Frontal cortex (tissue), 4 donors: ENCODE data around the gene GPR153. TPM values are rescaled to one million over a fixed set of nuclear protein-coding genes. Genes with fewer than 3 reads are reported as not detected.

ENCODE experiments used
- DNase-seq, 2 donors: peaks; one replicate each; pipeline ENCODE4 v3.0.0; 2012; ENCODE audit warnings: low spot score in 2 of 2
- FAIRE-seq: peaks from 2 replicates; lab custom pipeline; 2012; peaks lifted over from hg19 to GRCh38; lab: Jason Lieb, UNC
- total RNA-seq: library from RNA; depleted of rRNA; stranded (reverse); fragments of >200 nt; gene quantifications from one replicate; pipeline ENCODE4 v1.2.3, GENCODE V29; 2014
- donor health status: control.
- donor health status: control.
- donor health status: control.

GPR153 gene
- total RNA-seq, 1 donor from 2014 or later, result 22.0 TPM

GRCh38 chr1:6209661-6210580 lies 51.0 kb downstream of the GPR153 start:
- DNase-seq (no peak), FAIRE-seq (no peak)

DNA sequence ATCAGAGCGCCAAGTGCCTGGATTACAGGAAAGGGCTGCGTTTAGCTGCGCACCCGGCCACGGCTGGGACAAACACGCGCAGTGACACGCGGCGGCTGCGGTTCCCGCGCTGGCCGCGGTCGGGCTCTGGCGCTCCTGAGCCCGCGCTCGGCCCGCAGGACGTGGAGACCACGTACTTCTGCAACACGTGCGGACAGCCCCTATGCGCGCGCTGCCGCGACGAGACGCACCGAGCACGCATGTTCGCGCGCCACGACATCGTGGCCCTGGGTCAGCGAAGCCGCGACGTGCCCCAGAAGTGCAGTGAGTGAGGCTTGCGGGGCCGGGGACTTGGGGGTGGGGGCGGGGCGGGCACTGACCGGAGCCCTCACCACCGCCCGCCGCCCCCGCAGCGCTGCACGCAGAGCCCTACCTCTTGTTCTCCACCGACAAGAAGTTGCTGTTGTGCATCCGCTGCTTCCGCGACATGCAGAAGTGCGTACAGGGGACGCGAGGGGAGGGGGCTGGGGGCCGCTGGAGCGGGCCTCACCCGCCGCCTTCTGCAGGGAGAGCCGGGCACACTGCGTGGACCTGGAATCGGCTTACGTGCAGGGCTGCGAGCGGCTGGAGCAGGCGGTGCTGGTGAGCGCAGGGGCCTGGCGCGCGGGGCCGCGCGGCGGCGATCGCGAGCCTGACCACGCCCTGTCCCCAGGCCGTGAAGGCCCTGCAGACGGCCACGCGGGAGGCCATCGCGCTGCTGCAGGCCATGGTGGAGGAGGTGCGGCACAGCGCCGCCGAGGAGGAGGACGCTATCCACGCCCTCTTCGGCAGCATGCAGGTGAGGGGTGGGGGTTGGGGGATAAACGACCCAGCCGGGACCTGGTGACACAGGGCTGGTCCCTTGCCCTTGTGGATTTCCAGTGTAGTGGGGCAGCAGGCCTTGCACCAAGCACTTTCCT lies 51.9 kb downstream of the GPR153 start:
- no peak for FAIRE-seq
- DNase-seq, result peak; percentile 73 to 83

GRCh38 chr1:6207921-6208320 lies 53.0 kb downstream of the GPR153 start:
- no peak for DNase-seq
- no peak for FAIRE-seq

DNA sequence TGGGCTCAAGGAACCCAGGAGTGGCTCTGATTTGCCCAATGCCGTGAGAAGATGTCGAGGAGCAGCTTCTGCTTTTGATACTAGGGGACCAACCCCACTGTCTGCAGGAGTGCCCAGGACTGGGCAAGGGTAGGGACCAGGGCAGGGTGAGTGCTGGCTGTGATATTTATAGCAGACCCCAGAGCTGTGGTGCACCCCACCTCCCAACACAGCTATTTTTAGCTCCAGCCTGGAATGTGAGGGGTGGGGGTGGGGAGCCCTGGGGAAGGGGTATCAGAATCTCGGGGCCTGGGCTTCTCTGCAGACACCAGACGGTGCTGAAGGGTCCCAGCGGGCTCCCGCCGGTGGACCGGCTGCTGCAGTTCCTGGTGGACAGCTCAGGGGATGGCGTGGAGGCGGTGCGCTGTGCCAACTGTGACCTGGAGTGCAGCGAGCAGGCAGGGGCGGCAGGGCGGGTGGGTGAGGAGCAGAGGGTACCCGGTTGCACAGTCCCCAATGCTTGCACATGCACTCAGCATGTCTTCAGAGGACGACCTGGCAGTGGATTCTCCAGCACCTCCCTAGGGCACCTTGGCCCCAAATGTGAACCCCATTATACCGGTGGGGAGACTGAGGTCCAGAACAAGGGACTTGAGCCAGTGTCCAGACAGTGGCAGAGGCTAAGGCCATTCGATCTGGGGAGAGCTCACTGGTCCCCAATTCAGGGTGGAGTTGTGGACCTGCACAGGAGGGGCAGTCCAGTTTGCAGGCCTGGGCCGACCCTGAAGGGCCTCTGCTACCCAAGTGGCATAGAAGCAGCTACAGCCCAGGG lies 53.6 kb downstream of the GPR153 start:
- DNase-seq (no peak), FAIRE-seq (no peak)

DNA sequence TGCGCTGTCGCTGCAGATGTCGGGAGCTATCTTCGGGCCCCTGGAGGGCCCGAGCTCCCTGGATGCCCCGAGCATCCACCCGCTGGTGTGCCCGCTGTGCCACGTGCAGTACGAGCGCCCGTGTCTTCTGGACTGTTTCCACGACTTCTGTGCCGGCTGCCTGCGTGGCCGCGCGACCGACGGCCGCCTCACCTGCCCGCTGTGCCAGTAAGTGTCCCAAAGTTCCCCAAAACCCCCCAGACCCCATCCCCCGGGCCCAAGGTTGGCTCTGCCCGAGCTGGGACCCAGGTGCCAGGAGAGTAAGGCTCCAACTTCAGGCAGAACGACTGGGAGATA lies 54.4 kb downstream of the GPR153 start:
- no peak for FAIRE-seq
- no peak for DNase-seq

- FAIRE-seq, result no peak
- DNase-seq, result no peak
Measured at GRCh38 chr1:6205849-6206519, 54.9 kb downstream of the GPR153 start, which contains the start of gene RNF207. TSS of gene RNF207 (plus strand) at chr1:6206119. CDS start at chr1:6206536, 417 bp downstream.

DNA sequence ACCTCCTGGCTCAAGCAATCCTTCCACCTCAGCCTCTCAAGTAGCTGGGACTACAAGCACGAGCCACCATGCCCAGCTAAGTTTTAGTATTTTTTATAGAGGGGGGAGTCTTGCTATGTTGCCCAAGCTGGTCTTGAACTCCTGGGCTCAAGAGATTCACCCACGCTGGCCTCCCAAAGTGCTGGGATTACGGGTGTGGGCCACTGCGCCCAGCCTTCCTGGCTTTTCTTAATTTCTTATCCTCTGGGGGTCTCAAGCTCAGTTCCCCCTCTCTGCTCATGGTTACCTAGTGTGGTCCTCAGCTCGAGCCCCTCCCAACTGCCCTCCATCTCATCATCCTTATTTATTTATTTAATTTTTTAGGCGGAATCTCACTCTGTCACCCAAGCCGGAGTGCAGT lies 58.6 kb downstream of the GPR153 start:
- no peak for DNase-seq
- FAIRE-seq, result no peak

DNA sequence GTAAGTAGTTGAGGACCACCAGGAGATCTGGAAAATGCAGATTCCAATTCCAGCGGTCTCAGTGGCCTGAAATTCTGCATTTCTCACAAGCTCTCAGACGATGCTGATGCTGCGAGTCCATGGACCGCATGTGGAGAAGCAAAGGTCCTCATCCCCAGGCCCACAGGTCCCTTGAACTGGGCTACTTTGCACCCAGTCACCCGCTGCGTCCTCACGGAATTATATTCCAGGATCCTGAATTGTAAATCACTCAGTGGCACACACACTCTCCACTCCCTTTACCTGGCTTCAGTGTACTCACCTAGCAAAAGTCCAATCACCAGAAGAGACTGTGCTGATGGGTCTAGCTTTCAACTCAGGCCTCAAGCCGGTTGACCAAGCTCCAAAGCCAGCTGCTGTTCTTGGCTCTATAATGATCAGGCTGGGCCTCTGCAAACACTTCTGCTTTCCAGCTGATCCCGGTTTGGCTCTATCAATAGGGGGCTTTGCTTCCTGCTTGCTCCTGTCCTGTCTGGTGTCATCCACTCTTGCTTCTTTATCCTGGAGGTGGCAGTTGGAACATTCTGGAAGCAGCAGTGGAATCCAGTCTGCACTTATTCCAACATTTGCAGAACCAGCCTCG lies 60.6 kb downstream of the GPR153 start:
- no peak for DNase-seq
- no peak for FAIRE-seq

DNA sequence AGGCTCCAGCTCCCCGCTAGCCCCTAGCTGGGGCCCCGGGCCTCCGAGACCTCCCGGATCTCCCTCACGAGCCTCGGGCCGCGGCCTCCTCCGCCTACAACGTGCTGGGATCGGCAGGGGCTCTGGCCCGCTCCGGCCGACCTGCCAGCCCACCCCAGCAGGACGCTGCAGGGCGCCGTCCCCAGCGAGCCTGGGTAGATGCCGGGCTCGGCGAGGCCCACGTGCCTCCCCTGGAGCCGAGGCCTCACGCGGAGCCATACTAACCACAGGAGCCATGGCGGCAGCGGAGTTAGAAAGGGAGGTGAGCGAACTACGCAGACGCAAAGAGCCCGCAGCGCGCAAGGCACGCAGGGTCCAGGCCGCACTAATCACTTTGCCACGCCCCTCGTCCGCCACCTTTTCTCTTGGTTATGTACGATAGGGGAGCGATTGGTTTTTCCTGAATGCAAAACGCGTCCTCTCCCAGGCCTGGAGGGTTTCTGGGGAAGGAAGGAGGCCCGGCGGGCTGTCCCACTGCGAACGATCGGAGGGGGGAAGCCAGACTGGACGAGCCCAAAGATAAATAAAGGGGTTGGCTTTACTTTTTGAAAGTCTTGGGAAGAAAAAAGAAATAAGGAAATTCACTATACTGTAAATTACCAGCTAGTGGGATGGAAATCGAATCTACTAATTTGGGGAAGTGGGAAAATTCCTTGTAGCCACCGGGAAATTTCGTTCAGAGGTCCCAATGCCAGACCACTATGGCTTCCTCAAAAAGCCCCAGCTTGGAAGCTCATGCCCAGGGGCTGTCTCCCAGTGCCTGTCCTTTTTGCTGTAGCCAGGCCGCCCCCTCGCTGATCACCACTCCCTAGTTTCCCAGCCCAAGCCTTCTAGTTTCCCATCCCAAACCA lies 61.4 kb downstream of the GPR153 start, which contains the start of gene RPL22:
Gene RPL22, minus strand, starts transcription at position 298 of the 890 bp plus-strand sequence. Its CDS starts 22 bp downstream, at position 276.
- DNase-seq (peak; percentile 94 to 95), FAIRE-seq (peak; percentile 83)

- DNase-seq (no peak), FAIRE-seq (no peak)
Measured at GRCh38 chr1:6198646-6199297, 62.1 kb downstream of the GPR153 start.

GRCh38 chr1:6197746-6198427 lies 63.0 kb downstream of the GPR153 start:
- no peak for FAIRE-seq

More at GRCh38 chr1:6197746-6198427, 63.0 kb downstream of the GPR153 start:
- no peak for DNase-seq

Other genes with a start within 250 kb of the GPR153 start
- gene KCNAB2, start 215.2 kb downstream of the GPR153 start, total RNA-seq, result 4.5 TPM
- 31.4 TPM for gene CHD5, start 80.8 kb downstream of the GPR153 start, total RNA-seq
- 393 TPM for gene RPL22, start 61.5 kb downstream of the GPR153 start, total RNA-seq
- 4.5 TPM for gene RNF207, start 55.0 kb downstream of the GPR153 start, total RNA-seq
- gene ICMT, start 25.1 kb downstream of the GPR153 start, total RNA-seq, result 21.6 TPM
- gene HES3, start 16.9 kb downstream of the GPR153 start, total RNA-seq, result not detected
- gene ACOT7, start 132.7 kb upstream of the GPR153 start, total RNA-seq, result 40.8 TPM
- not detected for gene HES2, start 158.8 kb upstream of the GPR153 start, total RNA-seq
- not detected for gene ESPN, start 163.7 kb upstream of the GPR153 start, total RNA-seq
- gene TNFRSF25, start 205.1 kb upstream of the GPR153 start, total RNA-seq, result 9.0 TPM
- 24.9 TPM for gene PLEKHG5, start 230.6 kb upstream of the GPR153 start, total RNA-seq